Measurements from ENCODE around the gene WFIKKN1. TPM values are rescaled to one million over a fixed set of nuclear protein-coding genes. Genes with fewer than 3 reads are reported as not detected.

Gene WFIKKN1
- total and polyA plus RNA-seq, 10 donors, result 0.15 to 1.8 (median 0.94) TPM

DNA sequence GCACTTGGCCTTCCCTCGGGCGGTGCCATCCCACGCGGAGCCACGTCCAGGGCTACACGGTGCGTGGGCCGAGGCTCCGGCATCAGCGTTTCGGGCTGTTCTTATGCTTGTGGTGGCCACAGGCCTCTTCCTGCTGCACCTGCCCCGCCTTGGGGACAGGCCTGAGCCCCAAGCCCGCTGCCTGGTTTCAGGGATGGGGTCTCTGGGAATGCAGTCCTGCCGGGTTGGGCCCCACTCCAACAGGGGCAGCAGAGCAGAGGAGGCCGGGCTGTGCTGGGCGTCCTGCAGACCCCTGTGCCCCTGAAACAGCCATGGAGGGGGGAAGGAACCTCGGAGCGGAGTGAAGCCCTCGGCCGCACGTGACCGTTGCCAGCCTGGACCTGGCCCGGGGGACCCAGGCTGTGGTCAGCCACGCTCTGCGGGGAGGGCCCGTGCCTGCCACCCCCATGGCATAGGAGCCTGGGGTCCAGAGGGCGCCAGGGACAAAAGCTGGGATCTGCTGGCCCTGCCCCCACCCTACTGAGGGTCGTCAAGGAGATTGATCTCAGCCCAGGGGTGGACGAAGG is 453 bp upstream of the WFIKKN1 start:
- peaks cover 0 to 13% (median 0%) of the 10 kb centered on the region in 7 donors for H3K27me3 ChIP-seq (replicated peaks in 1 of 7)
- WGBS, 5 donors, result 35 to 56% (median 41%) methylated on average over 4 to 29 of the region's 29 CpGs
- no peaks in the 10 kb centered on the region for H3K9me3 ChIP-seq
- H3K36me3 ChIP-seq, result peaks cover 0 to 72% (median 49%) of the 10 kb centered on the region in 6 donors
- intact Hi-C loops (cut with DNase I; ENCODE audit: low total_unique reads), result no loop called here
- peak overlapping the region in 5 of 8 donors; percentile 14 to 48 (median 30) for H3K27ac ChIP-seq
- no peak overlapping the region for H3K4me3 ChIP-seq
- peaks cover 6 to 52% (median 28%) of the 10 kb centered on the region in 6 donors for H3K4me1 ChIP-seq
- TF ChIP-seq POLR2A (IDR thresholded peaks at IDR 0.05) (no peak), POLR2AphosphoS5 (IDR thresholded peaks at IDR 0.05) (peak in 2 of 3 donors; percentile 29 to 63)
- TF ChIP-seq, protein P1, sequence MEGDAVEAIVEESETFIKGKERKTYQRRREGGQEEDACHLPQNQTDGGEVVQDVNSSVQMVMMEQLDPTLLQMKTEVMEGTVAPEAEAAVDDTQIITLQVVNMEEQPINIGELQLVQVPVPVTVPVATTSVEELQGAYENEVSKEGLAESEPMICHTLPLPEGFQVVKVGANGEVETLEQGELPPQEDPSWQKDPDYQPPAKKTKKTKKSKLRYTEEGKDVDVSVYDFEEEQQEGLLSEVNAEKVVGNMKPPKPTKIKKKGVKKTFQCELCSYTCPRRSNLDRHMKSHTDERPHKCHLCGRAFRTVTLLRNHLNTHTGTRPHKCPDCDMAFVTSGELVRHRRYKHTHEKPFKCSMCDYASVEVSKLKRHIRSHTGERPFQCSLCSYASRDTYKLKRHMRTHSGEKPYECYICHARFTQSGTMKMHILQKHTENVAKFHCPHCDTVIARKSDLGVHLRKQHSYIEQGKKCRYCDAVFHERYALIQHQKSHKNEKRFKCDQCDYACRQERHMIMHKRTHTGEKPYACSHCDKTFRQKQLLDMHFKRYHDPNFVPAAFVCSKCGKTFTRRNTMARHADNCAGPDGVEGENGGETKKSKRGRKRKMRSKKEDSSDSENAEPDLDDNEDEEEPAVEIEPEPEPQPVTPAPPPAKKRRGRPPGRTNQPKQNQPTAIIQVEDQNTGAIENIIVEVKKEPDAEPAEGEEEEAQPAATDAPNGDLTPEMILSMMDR (IDR thresholded peaks at IDR 0.05 in 8 of 11, conservative IDR thresholded peaks at IDR 0.05 in 3 of 11), result no peak
- DNase-seq, result peak; percentile 65

DNA sequence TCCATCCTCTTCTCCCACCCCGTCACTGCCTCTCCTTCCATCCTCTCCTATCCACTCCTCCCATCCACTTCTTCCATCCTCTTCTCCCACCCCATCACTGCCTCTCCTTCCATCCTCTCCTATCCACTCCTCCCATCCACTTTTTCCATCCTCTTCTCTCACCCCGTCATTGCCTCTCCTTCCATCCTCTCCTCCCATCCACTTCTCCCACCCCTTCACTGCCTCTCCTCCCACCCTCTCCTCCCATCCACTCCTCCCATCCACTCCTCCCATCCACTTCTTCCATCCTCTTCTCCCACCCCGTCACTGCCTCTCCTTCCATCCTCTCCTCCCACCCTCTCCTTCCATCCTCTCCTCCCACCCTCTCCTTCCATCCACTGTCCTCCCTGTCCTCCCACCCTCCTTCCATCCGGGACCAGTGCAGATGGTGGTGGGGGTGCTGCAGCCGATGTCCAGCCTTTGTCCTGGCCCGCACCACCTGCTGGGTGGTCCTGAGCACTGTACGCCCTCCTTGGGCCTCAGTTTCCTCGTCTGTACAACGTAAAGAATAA is 1.1 kb downstream of the WFIKKN1 start:
- no peak for DNase-seq
- Histone ChIP-seq H3K4me1 (peaks cover 9 to 58% (median 36%) of the 10 kb centered on the region in 6 donors), H3K9me3 (no peaks in the 10 kb centered on the region), H3K36me3 (peaks cover 0 to 57% (median 35%) of the 10 kb centered on the region in 6 donors), H3K4me3 (no peak overlapping the region), H3K27ac (no peak overlapping the region), H3K27me3 (replicated peaks in 1 of 7) (peaks cover 0 to 13% (median 0%) of the 10 kb centered on the region in 7 donors)
- WGBS, 5 donors, result 65 to 77% (median 73%) methylated on average over 9 of the region's 9 CpGs
- peak in 1 of 3 donors; percentile 14 for TF ChIP-seq POLR2AphosphoS5 (IDR thresholded peaks at IDR 0.05)
- TF ChIP-seq, protein P1 (IDR thresholded peaks at IDR 0.05 in 8 of 11, conservative IDR thresholded peaks at IDR 0.05 in 3 of 11), result no peak
- intact Hi-C loops (cut with DNase I; ENCODE audit: low total_unique reads), result no loop called here

DNA sequence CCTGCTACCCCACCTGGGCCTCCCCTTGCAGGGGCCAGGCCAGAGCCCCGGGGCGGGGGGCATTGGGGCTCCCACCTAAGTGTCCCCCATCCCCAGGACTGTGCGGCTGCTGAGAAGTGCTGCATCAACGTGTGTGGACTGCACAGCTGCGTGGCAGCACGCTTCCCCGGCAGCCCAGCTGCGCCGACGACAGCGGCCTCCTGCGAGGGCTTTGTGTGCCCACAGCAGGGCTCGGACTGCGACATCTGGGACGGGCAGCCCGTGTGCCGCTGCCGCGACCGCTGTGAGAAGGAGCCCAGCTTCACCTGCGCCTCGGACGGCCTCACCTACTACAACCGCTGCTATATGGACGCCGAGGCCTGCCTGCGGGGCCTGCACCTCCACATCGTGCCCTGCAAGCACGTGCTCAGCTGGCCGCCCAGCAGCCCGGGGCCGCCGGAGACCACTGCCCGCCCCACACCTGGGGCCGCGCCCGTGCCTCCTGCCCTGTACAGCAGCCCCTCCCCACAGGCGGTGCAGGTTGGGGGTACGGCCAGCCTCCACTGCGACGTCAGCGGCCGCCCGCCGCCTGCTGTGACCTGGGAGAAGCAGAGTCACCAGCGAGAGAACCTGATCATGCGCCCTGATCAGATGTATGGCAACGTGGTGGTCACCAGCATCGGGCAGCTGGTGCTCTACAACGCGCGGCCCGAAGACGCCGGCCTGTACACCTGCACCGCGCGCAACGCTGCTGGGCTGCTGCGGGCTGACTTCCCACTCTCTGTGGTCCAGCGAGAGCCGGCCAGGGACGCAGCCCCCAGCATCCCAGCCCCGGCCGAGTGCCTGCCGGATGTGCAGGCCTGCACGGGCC is 1.9 kb downstream of the WFIKKN1 start:
- no peak for DNase-seq
- TF ChIP-seq POLR2AphosphoS5 (IDR thresholded peaks at IDR 0.05), result peak in 1 of 3 donors; percentile 40
- TF ChIP-seq POLR2A (IDR thresholded peaks at IDR 0.05), result no peak
- no peak overlapping the region for H3K27ac ChIP-seq

DNA sequence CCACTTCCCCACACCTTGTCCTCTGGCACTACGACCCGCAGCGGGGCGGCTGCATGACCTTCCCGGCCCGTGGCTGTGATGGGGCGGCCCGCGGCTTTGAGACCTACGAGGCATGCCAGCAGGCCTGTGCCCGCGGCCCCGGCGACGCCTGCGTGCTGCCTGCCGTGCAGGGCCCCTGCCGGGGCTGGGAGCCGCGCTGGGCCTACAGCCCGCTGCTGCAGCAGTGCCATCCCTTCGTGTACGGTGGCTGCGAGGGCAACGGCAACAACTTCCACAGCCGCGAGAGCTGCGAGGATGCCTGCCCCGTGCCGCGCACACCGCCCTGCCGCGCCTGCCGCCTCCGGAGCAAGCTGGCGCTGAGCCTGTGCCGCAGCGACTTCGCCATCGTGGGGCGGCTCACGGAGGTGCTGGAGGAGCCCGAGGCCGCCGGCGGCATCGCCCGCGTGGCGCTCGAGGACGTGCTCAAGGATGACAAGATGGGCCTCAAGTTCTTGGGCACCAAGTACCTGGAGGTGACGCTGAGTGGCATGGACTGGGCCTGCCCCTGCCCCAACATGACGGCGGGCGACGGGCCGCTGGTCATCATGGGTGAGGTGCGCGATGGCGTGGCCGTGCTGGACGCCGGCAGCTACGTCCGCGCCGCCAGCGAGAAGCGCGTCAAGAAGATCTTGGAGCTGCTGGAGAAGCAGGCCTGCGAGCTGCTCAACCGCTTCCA is 2.7 kb downstream of the WFIKKN1 start:
- intact Hi-C loops (cut with DNase I; ENCODE audit: low total_unique reads), result no loop called here
- no peak for TF ChIP-seq POLR2AphosphoS5 (IDR thresholded peaks at IDR 0.05)
- TF ChIP-seq POLR2A (IDR thresholded peaks at IDR 0.05), result no peak
- TF ChIP-seq, protein P1 (IDR thresholded peaks at IDR 0.05 in 8 of 11, conservative IDR thresholded peaks at IDR 0.05 in 3 of 11), result no peak
- 95 to 98% (median 96%) methylated on average over 36 to 74 of the region's 74 CpGs for WGBS, 5 donors
- peak; percentile 81 for DNase-seq
- H3K36me3 ChIP-seq, result peaks cover 0 to 40% (median 22%) of the 10 kb centered on the region in 6 donors
- no peak overlapping the region for H3K27ac ChIP-seq
- H3K4me3 ChIP-seq, result no peak overlapping the region
- no peaks in the 10 kb centered on the region for H3K9me3 ChIP-seq
- H3K27me3 ChIP-seq (replicated peaks in 1 of 7), result peaks cover 0 to 13% (median 0%) of the 10 kb centered on the region in 7 donors
- H3K4me1 ChIP-seq, result peaks cover 17 to 70% (median 48%) of the 10 kb centered on the region in 6 donors

More for the DNA sequence above, 1.9 kb downstream of the WFIKKN1 start:
- no peak overlapping the region for H3K4me3 ChIP-seq
- H3K27me3 ChIP-seq (replicated peaks in 1 of 7), result peaks cover 0 to 13% (median 0%) of the 10 kb centered on the region in 7 donors
- peaks cover 0 to 48% (median 29%) of the 10 kb centered on the region in 6 donors for H3K36me3 ChIP-seq
- 92 to 97% (median 95%) methylated on average over 5 to 67 of the region's 67 CpGs for WGBS, 5 donors
- H3K9me3 ChIP-seq, result no peaks in the 10 kb centered on the region
- intact Hi-C loops (cut with DNase I; ENCODE audit: low total_unique reads), result no loop called here
- H3K4me1 ChIP-seq, result peaks cover 12 to 64% (median 42%) of the 10 kb centered on the region in 6 donors

Measured in spleen (tissue), 11 donors.